BJ (cell line): ENCODE data around the gene ST13. TPM values are rescaled to one million over a fixed set of nuclear protein-coding genes. Genes with fewer than 3 reads are reported as not detected.

Source experiments
- CTCF ChIA-PET: fragments of 350-600 bp; formaldehyde crosslinking; extraction: SDS; loops from one replicate; lab custom pipeline; 2021; ENCODE audit warnings: antibody characterized with exemption, inconsistent platforms; lab: Yijun Ruan, JAX
- POLR2A ChIA-PET: fragments of 300-600 bp; sonication (Branson Sonifier 250); formaldehyde crosslinking; extraction: SDS; loops from one replicate; lab custom pipeline; 2021; ENCODE audit warnings: antibody characterized with exemption; lab: Charles Lee
- DNase-seq: peaks from one replicate; pipeline ENCODE4 v3.0.0-alpha.2; 2011; ENCODE audit warnings: low read depth
- H3K27me3 ChIP-seq: 2 replicates; pipeline ENCODE4 v1.6.0; 2011; ENCODE audit warnings: low read length; ENCODE audit not compliant: control insufficient read depth, insufficient read depth
- H3K36me3 ChIP-seq: 2 replicates; pipeline ENCODE4 v1.5.1; 2011; ENCODE audit warnings: low read length; ENCODE audit not compliant: control insufficient read depth, insufficient read depth
- H3K4me3 ChIP-seq: 2 replicates; pipeline ENCODE4 v1.5.1; 2011; ENCODE audit warnings: low read depth, mild to moderate bottlenecking, control low read depth, low read length
- polyA plus RNA-seq: library from polyadenylated mRNA; depleted of rRNA; stranded (reverse); fragments of >200 nt; gene quantifications from 2 replicates; pipeline ENCODE4 v1.2.3, GENCODE V29; 2011
- TF ChIP-seq, protein P1 (sequence below): IDR thresholded peaks from 2 replicates; pipeline ENCODE4 v1.5.1; 2011; ENCODE audit warnings: low read depth, mild to moderate bottlenecking, control low read depth, inconsistent platforms, low read length, moderate library complexity; ENCODE audit not compliant: insufficient read depth

The ST13 gene
- polyA plus RNA-seq, 1 experiment, result 90.7 TPM

DNA sequence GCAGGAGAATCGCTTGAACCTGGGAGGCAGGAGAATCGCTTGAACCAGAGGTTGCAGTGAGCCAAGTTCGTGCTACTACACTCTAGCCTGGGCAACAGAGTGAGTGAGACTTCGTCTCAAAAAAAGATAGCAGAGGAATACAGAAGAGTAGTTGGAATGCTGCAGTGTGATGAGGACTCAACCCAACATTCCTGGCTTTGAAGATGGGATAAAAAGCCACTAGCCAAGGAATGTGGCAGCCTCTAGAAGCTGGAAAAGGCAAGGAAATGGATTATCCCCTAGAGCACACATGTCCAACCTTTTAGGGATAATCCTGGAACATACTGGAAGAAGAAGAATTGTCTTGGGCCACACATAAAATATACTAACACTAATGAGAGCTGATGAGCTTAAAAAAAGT, 51.2 kb downstream of the ST13 start:
- Histone ChIP-seq H3K4me3 (no peak overlapping the region), H3K36me3 (peaks cover 1% of the 10 kb centered on the region; the same call in 1 of the 2 replicates), H3K27me3 (no peaks in the 10 kb centered on the region)
- POLR2A ChIA-PET, result no interaction called here
- CTCF ChIA-PET, result no interaction called here
- DNase-seq, result no peak
- TF ChIP-seq, protein P1, sequence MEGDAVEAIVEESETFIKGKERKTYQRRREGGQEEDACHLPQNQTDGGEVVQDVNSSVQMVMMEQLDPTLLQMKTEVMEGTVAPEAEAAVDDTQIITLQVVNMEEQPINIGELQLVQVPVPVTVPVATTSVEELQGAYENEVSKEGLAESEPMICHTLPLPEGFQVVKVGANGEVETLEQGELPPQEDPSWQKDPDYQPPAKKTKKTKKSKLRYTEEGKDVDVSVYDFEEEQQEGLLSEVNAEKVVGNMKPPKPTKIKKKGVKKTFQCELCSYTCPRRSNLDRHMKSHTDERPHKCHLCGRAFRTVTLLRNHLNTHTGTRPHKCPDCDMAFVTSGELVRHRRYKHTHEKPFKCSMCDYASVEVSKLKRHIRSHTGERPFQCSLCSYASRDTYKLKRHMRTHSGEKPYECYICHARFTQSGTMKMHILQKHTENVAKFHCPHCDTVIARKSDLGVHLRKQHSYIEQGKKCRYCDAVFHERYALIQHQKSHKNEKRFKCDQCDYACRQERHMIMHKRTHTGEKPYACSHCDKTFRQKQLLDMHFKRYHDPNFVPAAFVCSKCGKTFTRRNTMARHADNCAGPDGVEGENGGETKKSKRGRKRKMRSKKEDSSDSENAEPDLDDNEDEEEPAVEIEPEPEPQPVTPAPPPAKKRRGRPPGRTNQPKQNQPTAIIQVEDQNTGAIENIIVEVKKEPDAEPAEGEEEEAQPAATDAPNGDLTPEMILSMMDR, result no peak

DNA sequence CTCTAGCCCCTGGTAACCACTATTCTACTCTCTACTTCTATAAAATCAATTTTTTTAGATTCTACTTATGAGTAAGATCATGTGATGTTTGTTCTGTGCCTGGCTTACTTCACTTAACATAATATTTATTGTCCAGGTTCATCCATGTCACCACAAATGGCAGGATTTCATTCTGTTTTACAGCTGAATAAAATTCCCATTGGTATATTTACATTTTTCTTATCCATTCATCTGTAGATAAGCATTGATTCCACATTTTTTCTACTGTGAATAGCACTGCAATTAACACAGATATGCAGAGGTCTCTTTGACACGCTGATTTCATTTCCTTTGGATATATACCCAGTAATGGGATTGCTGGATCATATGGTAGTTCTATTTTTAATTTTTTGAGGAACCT, 53.1 kb downstream of the ST13 start:
- H3K4me3 ChIP-seq, result no peak overlapping the region
- no peak for DNase-seq
- ChIA-PET CTCF (no interaction called here), POLR2A (no interaction called here)
- peaks cover 1% of the 10 kb centered on the region; the same call in 1 of the 2 replicates for H3K36me3 ChIP-seq
- TF ChIP-seq, protein P1, result no peak
- no peaks in the 10 kb centered on the region for H3K27me3 ChIP-seq

DNA sequence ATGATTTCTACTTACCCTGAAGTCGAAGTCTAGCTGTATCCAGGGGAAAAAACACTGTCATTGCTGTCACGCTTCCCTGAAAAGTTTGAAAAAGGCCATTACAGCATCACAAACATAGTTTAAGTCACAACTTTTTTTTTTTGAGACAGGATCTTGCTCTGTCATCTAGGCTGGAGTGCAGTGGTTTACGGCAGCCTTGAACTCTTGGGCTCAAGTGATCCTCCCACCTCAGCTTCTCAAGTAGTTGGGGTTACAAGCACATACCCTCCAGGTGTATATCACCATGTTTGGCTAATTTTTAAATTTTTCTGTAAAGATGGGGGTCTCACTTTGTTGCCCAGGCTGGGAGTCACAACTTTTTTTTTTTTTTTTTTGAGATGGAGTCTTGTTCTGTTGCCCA, 57.4 kb downstream of the ST13 start:
- ChIA-PET POLR2A (no interaction called here), CTCF (interaction anchor here (0.6 to 0.8 kb wide), 2 partner anchors 9 to 10 kb away, joined by 3 read pairs; no protein-coding TSS in a partner anchor)
- DNase-seq, result no peak
- TF ChIP-seq, protein P1, result no peak
- Histone ChIP-seq H3K27me3 (no peaks in the 10 kb centered on the region), H3K36me3 (peaks cover 2% of the 10 kb centered on the region; the same call in 1 of the 2 replicates), H3K4me3 (no peak overlapping the region)

GRCh38 chr22:40797427-40797826, 59.0 kb downstream of the ST13 start:
- CTCF ChIA-PET, result interaction anchor here (0.6 kb wide), 1 partner anchor 36 kb away, joined by 6 read pairs; no protein-coding TSS in a partner anchor

GRCh38 chr22:40792451-40792850, 64.0 kb downstream of the ST13 start:
- Histone ChIP-seq H3K36me3 (no peaks in the 10 kb centered on the region), H3K4me3 (no peak overlapping the region), H3K27me3 (no peaks in the 10 kb centered on the region)
- no peak for DNase-seq
- ChIA-PET POLR2A (no interaction called here), CTCF (no interaction called here)
- TF ChIP-seq, protein P1, result no peak

More at GRCh38 chr22:40797427-40797826, 59.0 kb downstream of the ST13 start:
- no peak for DNase-seq
- Histone ChIP-seq H3K36me3 (0 out of 2 replicates have a peak, but pooled peaks cover 1% of the 10 kb centered on the region), H3K4me3 (no peak overlapping the region), H3K27me3 (no peaks in the 10 kb centered on the region)
- TF ChIP-seq, protein P1, result no peak
- POLR2A ChIA-PET, result no interaction called here
